GM12878 (cell line): ENCODE data around the gene MAF. TPM values are rescaled to one million over a fixed set of nuclear protein-coding genes. Genes with fewer than 3 reads are reported as not detected.

ENCODE experiments used
- ATAC-seq: fragments of 200-7000 bp; cut with Tn5 transposase; 3 replicates; pipeline ENCODE4 v1.9.1; 2020; ENCODE audit warnings: mild to moderate bottlenecking, moderate library complexity
- BruUV-seq: library from RNA; stranded (reverse); fragments of 400-500 nt; replicated peaks from 2 replicates; lab custom pipeline; 2021; lab: Mats Ljungman, UMichigan
- CTCF ChIA-PET: fragments of 300-600 bp; sonication (Branson Sonifier 250); formaldehyde crosslinking; extraction: SDS; loops from one replicate; lab custom pipeline; 2021; ENCODE audit warnings: inconsistent platforms; lab: Yijun Ruan, JAX
- POLR2A ChIA-PET: fragments of 350-600 bp; formaldehyde crosslinking; extraction: SDS; loops from one replicate; lab custom pipeline; 2021; ENCODE audit warnings: inconsistent platforms; lab: Charles Lee
- RAD21 ChIA-PET: fragments of 300-600 bp; sonication (Branson Sonifier 250); formaldehyde crosslinking; loops from one replicate; lab custom pipeline; 2023; ENCODE audit warnings: antibody characterized with exemption; ENCODE audit not compliant: unreplicated experiment; lab: Charles Lee
- SMC1A ChIA-PET: fragments of 300-600 bp; sonication (Branson Sonifier 250); formaldehyde crosslinking; loops from one replicate; lab custom pipeline; 2023; ENCODE audit not compliant: unreplicated experiment, uncharacterized antibody; lab: Charles Lee
- DNase-seq: peaks from one replicate; pipeline ENCODE4 v3.0.0-alpha.2; 2011; ENCODE audit warnings: low read depth, low spot score
- FAIRE-seq: peaks from 3 replicates; lab custom pipeline; 2011; peaks lifted over from hg19 to GRCh38; lab: Jason Lieb, UNC
- H2AFZ ChIP-seq: 2 replicates; pipeline ENCODE4 v1.6.0; 2011; ENCODE audit warnings: low read depth, low read length, control low read depth; ENCODE audit not compliant: control insufficient read depth
- H3K27ac ChIP-seq: 2 replicates; pipeline ENCODE4 v1.5.1; 2011; ENCODE audit warnings: control low read depth; ENCODE audit not compliant: control insufficient read depth, insufficient read depth
- H3K27me3 ChIP-seq, 2 experiments: replicated peaks in 1 of 2; 2 replicates each; pipeline versions ENCODE4 v1.6.0 to v1.6.1; 2011; ENCODE audit warnings: low read length in 1 of 2; ENCODE audit not compliant: control insufficient read depth in 2 of 2, insufficient read depth in 2 of 2
- H3K36me3 ChIP-seq, 2 experiments: 2 replicates each; pipeline ENCODE4 v1.5.1; 2011; ENCODE audit warnings: low read length in 1 of 2; ENCODE audit not compliant: control insufficient read depth in 2 of 2, insufficient read depth in 2 of 2
- H3K4me1 ChIP-seq: 2 replicates; pipeline ENCODE4 v1.6.1; 2011; ENCODE audit warnings: mild to moderate bottlenecking, low read length, moderate library complexity, mixed read lengths; ENCODE audit not compliant: control insufficient read depth, insufficient read depth
- H3K4me2 ChIP-seq: 2 replicates; pipeline ENCODE4 v1.6.0; 2011; ENCODE audit warnings: control low read depth; ENCODE audit not compliant: control insufficient read depth, insufficient read depth
- H3K4me3 ChIP-seq: fragments of 200-600 bp; sonication (generic); 2 replicates; pipeline ENCODE4 v1.5.1; 2016
- H3K79me2 ChIP-seq: 2 replicates; pipeline ENCODE4 v1.6.0; 2011; ENCODE audit warnings: low read length; ENCODE audit not compliant: control insufficient read depth, insufficient read depth
- H3K9ac ChIP-seq: 2 replicates; pipeline ENCODE4 v1.8.0; 2011; ENCODE audit warnings: low read length, control low read depth, mixed read lengths; ENCODE audit not compliant: control insufficient read depth, insufficient read depth
- H3K9me3 ChIP-seq: replicated peaks from 3 replicates; pipeline ENCODE4 v1.5.1; 2011; ENCODE audit warnings: mild to moderate bottlenecking, low read length; ENCODE audit not compliant: control insufficient read depth, insufficient read depth
- H4K20me1 ChIP-seq: 2 replicates; pipeline ENCODE4 v1.6.0; 2011; ENCODE audit not compliant: control insufficient read depth, insufficient read depth
- ETV6 ChIP-seq, 2 experiments: fragments of 450-650 bp in 1 of 2; IDR thresholded peaks in 1 of 2; conservative IDR thresholded peaks in 1 of 2; 2 replicates each; pipeline ENCODE4 v1.6.1; 2014; ENCODE audit warnings: antibody characterized with exemption in 1 of 2, borderline replicate concordance in 1 of 2, low read depth in 1 of 2, mild to moderate bottlenecking in 1 of 2, moderate library complexity in 1 of 2
- EZH2 ChIP-seq: IDR thresholded peaks from 2 replicates; pipeline ENCODE4 v1.6.1; 2012; ENCODE audit warnings: low read depth, mild to moderate bottlenecking, control low read depth, inconsistent platforms, low read length, borderline replicate concordance; ENCODE audit not compliant: control insufficient read depth
- FOXK2 ChIP-seq: fragments of 450-650 bp; IDR thresholded peaks from 2 replicates; pipeline ENCODE4 v1.6.1; 2017; ENCODE audit warnings: mild to moderate bottlenecking, moderate library complexity
- HSF1 ChIP-seq: fragments of 150-350 bp; IDR thresholded peaks from 2 replicates; pipeline ENCODE4 v1.6.1; 2014; ENCODE audit warnings: mild to moderate bottlenecking, low read depth, low read length
- IKZF1 ChIP-seq: fragments of 450-650 bp; conservative IDR thresholded peaks from 2 replicates; pipeline ENCODE4 v1.6.1; 2017; ENCODE audit warnings: antibody characterized with exemption, mild to moderate bottlenecking
- IKZF2 ChIP-seq, 2 experiments: fragments of 450-650 bp; IDR thresholded peaks; 2 replicates each; pipeline ENCODE4 v1.6.1; 2017; ENCODE audit warnings: mild to moderate bottlenecking in 2 of 2, moderate library complexity in 2 of 2
- KAT2A ChIP-seq: conservative IDR thresholded peaks from 2 replicates; pipeline ENCODE4 v1.6.1; 2011; ENCODE audit warnings: low read depth, low read length; ENCODE audit not compliant: control insufficient read depth
- POLR2AphosphoS2 ChIP-seq: IDR thresholded peaks from 2 replicates; pipeline ENCODE4 v1.6.1; 2011; ENCODE audit warnings: low read depth, mild to moderate bottlenecking, low read length, improper control_type of control experiment, moderate library complexity
- RBBP5 ChIP-seq: fragments of 200-600 bp; sonication (generic); conservative IDR thresholded peaks from 2 replicates; pipeline ENCODE4 v1.6.1; 2016
- SMARCA5 ChIP-seq: fragments of 450-650 bp; IDR thresholded peaks from 2 replicates; pipeline ENCODE4 v1.6.1; 2017; ENCODE audit warnings: mild to moderate bottlenecking
- ZBTB33 ChIP-seq: fragments of 450-650 bp; IDR thresholded peaks from 2 replicates; pipeline ENCODE4 v1.6.1; 2017; ENCODE audit warnings: mild to moderate bottlenecking
- ZBTB4 ChIP-seq: fragments of 450-650 bp; formaldehyde crosslinking; IDR thresholded peaks from 2 replicates; pipeline ENCODE4 v1.4.0; 2022; ENCODE audit warnings: mild to moderate bottlenecking, moderate library complexity
- ZNF592 ChIP-seq: fragments of 450-650 bp; IDR thresholded peaks from 2 replicates; pipeline ENCODE4 v1.6.1; 2017; ENCODE audit warnings: mild to moderate bottlenecking, moderate library complexity
- WGBS: methylation state at CpG from one replicate; pipeline ENCODE4 v1.1.6; 2016; ENCODE audit warnings: low lambda C conversion rate; ENCODE audit not compliant: insufficient replicate concordance, insufficient coverage; ENCODE audit errors: missing lambda C conversion rate; 5-methylcytosine and 5-hydroxymethylcytosine counted together
- in situ Hi-C: fragments of 300-500 bp; cut with MboI; formaldehyde crosslinking; loops from 9 replicates; pipeline ENCODE4 v1.14.3; 2018; ENCODE audit warnings: mixed read lengths
- intact Hi-C: fragments of 100-400 bp; cut with micrococcal nuclease; formaldehyde crosslinking; loops from one replicate; pipeline ENCODE4 v1.14.2; 2022; ENCODE audit not compliant: unreplicated experiment
- polyA plus RNA-seq, 11 experiments: library from polyadenylated mRNA; depleted of rRNA in 4 of 11; unstranded in 6 of 11; stranded (reverse) in 5 of 11; fragments of >200 nt; fragmentation: Nextera tagmentation in 4 of 11; fragmentation: Illumina TruSeq in 1 of 11; extraction: Ambion mirVana in 4 of 11; extraction: Trizol in 1 of 11; gene quantifications; 1 replicate in 1 of 11; 2 replicates in 10 of 11; pipeline versions ENCODE4 v1.2.1 to v1.2.3, GENCODE V29; 2011 to 2016; ENCODE audit warnings: inconsistent platforms in 2 of 11, missing spikeins in 2 of 11, low read depth in 1 of 11
- total RNA-seq, 4 experiments: library from RNA; depleted of rRNA in 3 of 4; stranded (reverse); fragments of >200 nt in 3 of 4; fragmentation: Illumina TruSeq in 1 of 4; extraction: Trizol in 1 of 4; gene quantifications; 2 replicates each; pipeline versions ENCODE4 v1.2.1 to v1.2.3, GENCODE V29; 2013 to 2021

The MAF gene
- total and polyA plus RNA-seq, 10 of the 15 experiments (the other 5 are each of a cell fraction or from before 2014, with no cell fraction given) = 0.03 to 0.13 TPM; not detected in 8

GRCh38 chr16:79559532-79559931 lies 41.0 kb downstream of the MAF start:
- H2AFZ ChIP-seq = no peak overlapping the region
- FAIRE-seq = no peak
- no peak overlapping the region for H3K4me3 ChIP-seq
- ChIA-PET CTCF (no interaction called here), SMC1A (no interaction called here), RAD21 (no interaction called here), POLR2A (no interaction called here)
- BruUV-seq = no TSS peak
- H3K9me3 ChIP-seq = no peaks in the 10 kb centered on the region
- no peaks in the 10 kb centered on the region for H4K20me1 ChIP-seq
- DNase-seq = no peak
- in situ Hi-C loops (no loop called here), intact Hi-C loops (no loop called here)
- H3K36me3 ChIP-seq = no peaks in the 10 kb centered on the region
- H3K27ac ChIP-seq = no peak overlapping the region
- no peak overlapping the region for H3K9ac ChIP-seq
- no peaks in the 10 kb centered on the region for H3K27me3 ChIP-seq
- 5% methylated on average over 1 of the region's 1 CpG for WGBS
- no peak overlapping the region for H3K4me2 ChIP-seq
- H3K79me2 ChIP-seq = no peaks in the 10 kb centered on the region
- TF ChIP-seq KAT2A = no peak
- TF ChIP-seq HSF1 = no peak
- no peak for TF ChIP-seq ZBTB33
- no peak for TF ChIP-seq RBBP5
- TF ChIP-seq FOXK2 = no peak
- TF ChIP-seq SMARCA5 = no peak
- TF ChIP-seq EZH2 = no peak
- TF ChIP-seq ETV6 (conservative IDR thresholded peaks at IDR 0.05 in 1 of 2, IDR thresholded peaks at IDR 0.05 in 1 of 2; ENCODE audit: borderline replicate concordance in 1 of 2, low read depth in 1 of 2) = no peak
- TF ChIP-seq IKZF2 (IDR thresholded peaks at IDR 0.05) = no peak
- no peak for TF ChIP-seq ZNF592
- no peak for TF ChIP-seq POLR2AphosphoS2
- no peak for TF ChIP-seq ZBTB4 (CRISPR knock-in tag)
- no peak for TF ChIP-seq IKZF1
- no peak for ATAC-seq
- no peaks in the 10 kb centered on the region for H3K4me1 ChIP-seq
